LNCAP (cell line): ENCODE data around the gene NATD1.

Experiments used
- CTCF ChIP-seq: fragments of 450-650 bp; IDR thresholded peaks from 2 replicates; pipeline ENCODE4 v1.5.1; 2017; ENCODE audit warnings: mild to moderate bottlenecking

NATD1 gene

GRCh38 chr17:21217346-21217745 lies 35.9 kb downstream of the NATD1 start:
- no peak for TF ChIP-seq CTCF

GRCh38 chr17:21215935-21216334 lies 37.3 kb downstream of the NATD1 start:
- no peak for TF ChIP-seq CTCF

DNA sequence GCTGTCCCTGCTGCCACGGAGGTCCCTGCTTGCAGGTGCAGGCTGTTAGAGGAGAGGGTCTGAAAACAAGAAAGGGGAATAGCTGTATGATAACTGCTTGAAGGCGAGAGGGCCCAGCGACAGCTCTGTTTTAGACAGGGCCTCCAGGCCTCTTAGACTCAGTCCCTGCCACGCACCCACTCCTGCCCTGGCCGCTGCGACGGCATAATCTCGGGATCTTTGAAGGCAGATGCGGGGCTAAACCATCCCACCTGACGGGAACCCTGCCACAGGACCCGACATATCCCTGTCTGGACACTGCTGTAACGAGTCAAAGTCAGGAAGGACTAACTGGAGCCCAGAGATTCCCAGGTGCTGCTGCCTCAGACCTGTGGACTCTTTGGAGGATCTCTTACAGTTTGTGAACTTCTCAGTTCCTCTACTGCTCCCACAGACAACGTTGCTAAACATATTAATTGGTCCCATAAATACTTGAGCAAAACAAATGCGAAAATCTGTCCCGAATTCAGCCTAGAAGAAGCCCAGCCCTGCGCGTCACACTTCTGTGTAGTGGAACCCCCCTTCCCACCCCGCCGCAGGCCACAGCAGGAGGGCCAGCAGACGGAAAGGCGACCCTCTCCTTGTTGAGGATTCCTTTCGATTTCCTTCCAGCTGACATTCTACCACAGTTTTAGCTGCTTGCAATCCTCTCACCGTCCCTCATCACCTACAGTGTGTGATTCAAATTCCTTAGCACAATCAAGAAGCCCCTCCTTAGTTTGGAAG lies 38.3 kb downstream of the NATD1 start:
- no peak for TF ChIP-seq CTCF

GRCh38 chr17:21214015-21214776 lies 39.0 kb downstream of the NATD1 start, which contains the start of gene TMEM11:
TSS of gene TMEM11 (minus strand) at chr17:21214161. CDS start at chr17:21214152, 9 bp downstream.
- no peak for TF ChIP-seq CTCF

DNA sequence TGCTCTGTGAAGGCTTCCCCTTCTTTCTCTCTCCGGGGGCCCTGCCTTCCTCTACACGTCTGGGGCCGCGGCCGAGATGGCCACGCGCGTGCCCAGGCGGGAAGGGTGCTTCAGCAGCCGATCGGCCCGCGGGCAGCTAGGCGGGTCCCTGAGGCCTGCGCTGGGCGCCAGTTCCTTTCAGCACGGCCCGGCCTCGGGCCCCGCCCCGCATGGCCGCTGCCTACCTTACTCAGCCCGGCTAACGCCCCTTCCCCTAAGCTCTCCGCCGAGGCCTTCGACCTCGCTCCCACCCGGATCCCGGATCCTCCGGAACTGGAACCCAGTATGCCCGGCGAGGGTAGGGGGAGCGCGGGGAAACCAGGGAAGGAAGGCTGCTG lies 39.6 kb downstream of the NATD1 start:
- no peak for TF ChIP-seq CTCF

DNA sequence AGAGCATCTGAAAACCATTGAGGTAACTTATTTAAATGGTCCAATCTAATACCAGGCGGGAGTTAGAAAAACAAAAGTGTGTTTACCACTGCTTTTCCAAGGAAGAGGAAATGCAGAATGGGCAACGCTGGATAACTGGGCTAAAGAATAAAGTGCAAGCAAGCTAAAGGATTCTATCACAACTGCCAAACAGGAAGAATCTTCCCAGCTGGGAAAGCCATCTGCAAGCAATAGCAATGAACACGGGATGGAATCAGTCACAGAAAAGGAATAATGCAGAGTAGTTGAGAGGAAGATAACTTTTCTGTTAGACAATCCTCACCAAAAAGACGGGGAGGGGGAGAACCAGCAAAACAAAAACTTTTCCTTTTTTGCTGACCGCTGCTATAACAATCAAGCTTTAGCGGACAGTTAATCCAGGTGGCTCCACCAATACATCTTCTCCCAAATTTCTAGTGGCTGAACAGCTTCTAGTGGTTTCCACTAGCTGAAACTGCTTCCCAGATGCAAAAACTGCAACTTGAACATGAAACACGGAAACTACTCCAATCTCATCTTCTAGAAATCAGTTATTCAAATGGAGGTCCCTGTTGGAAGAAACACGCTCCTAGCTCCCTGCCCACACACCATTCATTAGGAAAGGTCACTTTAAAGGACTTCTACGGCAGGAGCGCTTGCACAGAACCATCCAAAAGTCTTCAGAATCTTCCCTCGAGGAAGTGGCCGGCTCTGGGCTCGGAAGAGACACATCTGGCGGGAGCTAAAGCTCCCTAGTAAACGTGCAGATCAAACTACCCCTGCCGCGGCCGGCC lies 40.2 kb downstream of the NATD1 start:
- TF ChIP-seq CTCF: no peak

DNA sequence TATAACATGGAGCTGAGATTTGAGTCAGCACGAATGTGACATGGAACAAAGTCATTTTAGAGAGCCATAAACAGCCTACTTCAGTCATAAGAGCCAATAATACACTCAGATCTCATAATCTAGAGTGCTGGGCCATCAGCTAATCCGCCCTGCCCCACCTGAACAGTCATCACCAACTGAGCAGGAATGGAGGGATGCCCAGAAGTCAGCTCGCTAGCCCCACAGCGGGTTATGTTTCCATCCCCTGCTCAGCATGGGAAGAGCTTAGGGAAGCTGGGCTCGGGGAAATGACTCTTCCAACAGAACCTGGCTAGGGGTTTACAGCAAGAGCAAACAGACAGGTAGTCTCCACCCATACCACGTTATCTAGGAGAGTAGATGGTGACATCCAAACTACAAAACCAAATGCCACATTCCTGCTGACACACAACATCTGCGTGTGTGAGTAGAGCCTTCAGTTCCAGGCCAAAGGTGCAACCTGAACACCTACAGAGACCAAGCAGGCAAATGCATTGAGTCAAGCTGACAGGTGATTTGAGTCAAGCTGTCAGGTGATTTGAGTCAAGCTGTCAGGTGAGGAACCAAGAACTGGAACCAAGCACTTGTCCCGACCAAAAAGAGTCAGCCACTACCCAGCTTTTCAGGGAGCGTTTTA lies 41.3 kb downstream of the NATD1 start:
- no peak for TF ChIP-seq CTCF
